Renal pelvis (tissue), 4 donors: Measurements from ENCODE around the gene CRTAC1. TPM values are rescaled to one million over a fixed set of nuclear protein-coding genes. Genes with fewer than 3 reads are reported as not detected.

Experiments
- DNase-seq: peaks from one replicate; pipeline ENCODE4 v3.0.0-alpha.2; 2013
- polyA plus RNA-seq, 3 donors: library from polyadenylated mRNA; unstranded; fragments of 120-200 nt; gene quantifications; one replicate each; pipeline ENCODE4 v1.2.1, GENCODE V29; 2013; ENCODE audit not compliant: insufficient read length in 3 of 3

CRTAC1 gene
- polyA plus RNA-seq, 3 donors, result 23.0 to 43.8 (median 30.6) TPM

DNA sequence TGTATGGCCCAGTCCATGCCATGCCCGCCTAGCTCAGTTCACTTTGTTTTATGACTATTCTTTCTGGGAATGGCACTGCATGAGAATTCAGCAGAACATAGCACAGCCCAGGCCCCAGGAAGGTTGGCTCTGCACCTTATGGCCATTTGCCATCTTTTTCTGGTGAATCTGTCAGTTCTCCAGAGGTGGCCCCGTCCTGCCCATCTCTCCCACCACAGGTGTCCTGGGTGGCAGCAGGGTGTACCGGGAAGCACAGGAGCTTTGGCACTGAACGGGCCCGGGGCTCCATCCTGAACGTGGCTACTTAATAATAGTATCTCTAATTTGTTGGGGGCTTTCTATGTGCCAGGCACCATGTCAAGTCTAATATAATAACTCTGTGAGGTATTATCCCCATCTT is 156.1 kb downstream of the CRTAC1 start:
- no peak for DNase-seq

DNA sequence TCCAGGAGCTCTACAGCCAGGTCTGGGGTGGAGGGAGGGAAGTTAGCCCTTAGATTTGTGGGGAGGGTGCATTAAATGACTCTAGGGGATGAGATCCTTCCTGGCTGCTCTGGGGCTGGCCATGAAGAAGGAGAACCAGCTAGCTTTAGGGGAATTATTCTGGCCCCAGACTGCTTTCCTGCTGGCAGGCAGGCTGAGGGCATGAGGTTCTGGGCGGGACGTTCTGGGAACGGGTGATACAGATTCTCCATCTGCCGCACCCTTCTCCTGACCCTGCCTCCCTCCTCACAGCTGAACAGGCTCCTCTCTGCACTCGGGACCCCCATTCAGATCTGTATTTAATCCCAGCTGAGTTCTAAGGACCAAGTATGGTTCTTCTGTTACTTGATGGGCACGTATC is 156.9 kb downstream of the CRTAC1 start:
- DNase-seq, result no peak

DNA sequence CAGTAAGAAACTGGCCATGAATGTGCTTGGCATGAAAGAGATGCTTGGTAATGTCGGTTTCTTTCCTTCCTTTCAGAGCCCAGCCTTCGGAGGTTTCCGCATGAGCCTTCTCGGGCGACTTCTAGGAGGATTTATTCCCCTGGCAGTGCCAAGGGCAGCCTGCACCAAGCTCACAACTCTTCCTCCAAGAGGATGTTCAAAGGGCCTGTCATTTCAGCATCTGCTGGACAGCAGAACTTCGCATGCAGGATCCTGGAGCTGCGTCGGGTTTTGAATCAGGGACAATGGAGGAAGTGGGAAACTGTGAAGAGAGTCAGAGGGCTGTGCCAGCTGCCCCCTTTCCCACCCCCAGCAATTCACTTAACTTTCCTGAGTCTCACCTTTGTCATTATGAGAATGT is 159.4 kb downstream of the CRTAC1 start:
- DNase-seq, result no peak

DNA sequence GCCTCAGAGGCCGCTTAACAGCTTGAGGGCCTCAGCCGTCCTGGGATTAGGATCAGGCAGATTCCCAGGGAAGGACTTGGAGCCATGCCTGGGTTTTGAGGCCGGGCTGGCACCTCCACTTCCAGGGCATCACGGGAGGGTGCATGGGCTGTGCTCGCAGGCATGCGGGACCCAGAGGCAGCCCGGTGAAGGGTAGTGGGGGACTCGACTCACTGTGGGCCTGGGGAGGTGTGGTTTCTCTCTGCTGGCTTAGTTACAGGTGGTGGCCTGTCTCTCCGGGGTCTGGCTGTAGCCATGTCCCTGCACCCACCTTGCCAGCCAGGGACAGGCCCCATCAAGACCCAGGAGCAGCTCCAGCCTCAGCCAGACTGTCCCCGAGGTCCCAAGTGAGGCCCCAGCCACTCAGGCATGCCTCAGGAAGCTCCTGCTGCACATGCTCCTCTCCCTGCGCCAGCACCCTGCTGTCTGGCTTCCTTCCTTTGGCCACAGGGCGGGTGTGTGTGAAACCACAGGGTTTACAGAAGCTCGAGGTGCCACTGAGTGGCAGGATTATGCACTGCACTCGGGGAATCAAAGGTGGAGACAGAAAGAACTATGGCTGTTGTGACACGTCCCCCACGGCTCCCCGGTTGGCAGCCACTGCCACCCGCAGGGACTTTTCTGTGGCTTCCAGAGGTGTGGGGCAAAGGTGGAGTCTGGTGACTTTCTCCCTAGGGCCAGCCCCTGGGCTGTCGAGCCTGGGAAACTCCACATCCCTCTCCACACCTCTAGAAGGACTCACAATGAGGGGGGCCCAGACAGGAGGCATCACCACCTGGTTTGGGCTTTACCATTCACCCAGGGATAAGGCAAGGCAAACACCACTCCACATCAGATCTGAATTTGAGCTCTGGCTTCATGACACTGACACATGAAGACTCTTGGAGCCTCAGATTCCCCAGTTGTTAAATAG is 161.1 kb downstream of the CRTAC1 start:
- peak; percentile 68 for DNase-seq

DNA sequence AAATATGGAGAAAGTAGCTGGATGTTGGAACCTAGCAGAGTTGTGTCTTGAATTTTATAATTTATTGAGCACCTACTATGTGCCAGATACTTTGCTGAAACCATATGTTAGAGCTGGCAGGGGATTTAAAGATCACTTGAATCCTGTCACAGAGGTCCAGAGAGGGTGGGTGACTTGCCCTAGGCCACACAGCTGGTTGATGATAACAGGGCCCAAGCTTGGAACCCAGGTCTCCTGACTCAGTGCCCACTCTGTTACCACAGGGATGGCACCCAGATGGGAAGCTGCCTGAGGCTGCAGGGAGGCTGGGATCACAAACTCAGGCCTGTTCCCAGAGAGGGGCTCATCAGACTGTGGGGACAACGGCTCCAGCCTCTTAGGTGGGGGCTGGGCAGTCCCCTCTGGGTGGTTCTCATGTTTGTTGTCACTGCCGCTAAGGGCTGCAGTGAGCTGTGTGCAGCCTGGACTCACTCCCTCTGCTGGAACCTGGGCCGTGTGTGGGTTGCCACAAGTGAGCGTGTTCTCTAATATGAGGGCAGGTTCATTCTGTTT is 162.2 kb downstream of the CRTAC1 start:
- no peak for DNase-seq

DNA sequence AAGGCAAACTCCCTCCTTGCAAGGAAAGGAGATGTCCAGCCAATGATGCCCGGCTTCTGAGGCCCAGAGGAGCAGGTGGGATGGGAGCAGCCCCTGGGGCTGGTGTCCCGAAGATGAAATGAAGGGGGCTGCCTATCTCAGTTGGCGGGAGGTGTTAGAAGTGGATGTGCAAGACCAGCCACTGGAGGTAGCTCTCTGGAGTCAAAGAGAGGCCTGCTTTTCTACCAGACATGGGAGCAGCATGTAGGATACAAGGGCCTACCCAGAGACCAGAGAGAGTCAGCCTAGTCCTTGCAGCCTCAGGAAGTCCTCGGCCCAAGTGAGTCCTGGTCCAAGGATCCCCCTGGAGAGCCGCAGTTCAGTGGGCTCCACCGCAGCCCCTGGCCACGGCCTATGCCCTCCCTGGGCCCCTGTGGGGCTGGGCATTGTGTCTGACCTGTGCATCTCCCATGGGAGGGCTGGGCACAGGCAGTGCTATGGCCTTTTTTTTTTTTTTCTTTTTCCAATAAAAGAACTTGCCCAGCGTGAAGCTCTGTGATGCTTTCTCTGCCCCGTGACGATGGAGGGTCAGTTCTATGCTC is 163.1 kb downstream of the CRTAC1 start:
- no peak for DNase-seq

DNA sequence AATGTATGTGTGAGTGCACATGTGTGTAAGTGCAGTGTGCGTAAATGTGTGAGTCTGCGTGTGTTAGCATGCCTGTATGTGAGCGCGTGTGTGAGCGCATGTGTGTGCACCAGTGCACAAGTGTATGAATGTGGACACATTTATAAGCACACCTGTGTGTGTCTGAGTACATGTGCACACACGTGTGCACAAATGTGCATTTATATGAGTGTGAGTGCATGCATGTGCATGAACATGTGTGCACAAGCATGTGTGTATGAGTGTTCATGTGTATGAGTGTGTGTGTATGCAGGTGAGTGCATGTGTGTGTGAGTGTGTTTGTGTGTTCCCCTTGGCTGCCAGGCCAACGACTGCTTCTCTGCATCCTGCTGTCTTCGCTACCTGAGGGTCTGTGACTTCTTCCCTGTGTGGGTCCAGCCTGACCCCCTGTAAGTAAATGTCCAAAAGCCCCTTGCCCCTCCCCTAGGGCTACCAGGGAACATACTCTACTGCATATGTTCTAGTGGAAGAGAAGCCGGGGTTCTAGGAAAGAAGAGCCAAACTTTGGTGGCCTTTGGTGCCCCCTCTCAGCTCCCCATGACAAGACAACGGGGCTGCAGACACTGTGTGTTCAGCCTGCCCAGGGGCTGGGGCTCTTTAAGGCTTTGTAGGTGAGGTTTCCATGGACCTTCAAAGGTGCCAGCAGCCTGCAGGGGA is 163.7 kb downstream of the CRTAC1 start:
- DNase-seq, result no peak

DNA sequence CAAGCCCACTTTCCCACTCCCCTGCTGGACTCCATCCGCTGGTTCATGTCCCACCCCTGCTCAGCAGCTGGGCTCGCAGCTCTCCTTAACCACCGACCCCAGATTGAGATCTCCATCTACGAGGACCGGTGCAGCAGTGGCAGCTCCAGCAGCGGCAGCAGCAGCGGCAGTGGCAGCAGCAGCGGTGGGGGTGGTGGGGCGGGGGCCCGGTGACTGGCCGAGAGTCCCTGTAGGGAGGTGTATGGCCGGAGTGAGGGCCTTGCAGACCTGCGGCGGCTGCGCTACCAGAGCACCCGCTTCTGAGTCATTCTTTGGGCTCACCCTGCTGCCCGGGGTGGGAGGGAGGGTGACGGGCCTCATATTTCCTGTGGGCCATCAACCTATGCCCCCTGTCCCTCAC is 164.9 kb downstream of the CRTAC1 start:
- DNase-seq, result no peak

DNA sequence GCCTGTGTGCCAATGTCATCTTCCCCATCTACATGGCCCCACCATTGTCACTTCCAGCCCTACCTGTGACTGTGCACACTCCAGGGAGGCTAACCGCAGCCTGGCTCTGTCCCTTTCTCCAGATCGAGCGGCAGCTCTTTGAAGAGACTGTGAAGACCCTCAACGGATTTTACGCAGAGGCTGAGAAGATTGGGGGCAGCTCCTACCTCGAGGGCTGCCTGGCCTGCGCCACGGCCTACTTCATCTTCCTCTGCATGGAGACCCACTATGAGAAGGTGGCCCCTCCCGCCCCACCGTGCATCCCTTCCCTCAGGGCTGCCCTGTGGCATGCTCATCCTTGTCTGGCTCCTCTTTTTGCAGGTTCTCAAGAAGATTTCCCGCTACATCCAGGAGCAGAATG is 166.6 kb downstream of the CRTAC1 start:
- no peak for DNase-seq

DNA sequence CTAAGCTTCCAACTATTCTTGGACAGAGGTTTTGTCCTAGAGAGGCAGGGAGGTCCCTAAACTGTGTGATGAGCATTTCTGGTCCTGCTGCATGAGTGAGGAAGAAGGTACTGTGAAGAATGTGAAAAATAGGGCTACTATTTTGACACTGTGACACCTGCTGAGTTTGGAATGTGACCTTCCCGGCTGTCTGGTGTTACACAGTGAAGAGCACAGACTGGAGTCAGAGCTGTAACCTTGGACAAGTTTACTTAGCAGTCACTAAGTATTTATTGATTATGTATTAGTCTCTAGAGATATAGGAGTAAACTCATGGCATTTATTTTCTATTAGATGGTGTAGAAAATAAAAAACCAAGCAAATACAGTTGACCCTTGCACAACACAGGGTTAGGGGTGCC is 168.5 kb downstream of the CRTAC1 start:
- no peak for DNase-seq

DNA sequence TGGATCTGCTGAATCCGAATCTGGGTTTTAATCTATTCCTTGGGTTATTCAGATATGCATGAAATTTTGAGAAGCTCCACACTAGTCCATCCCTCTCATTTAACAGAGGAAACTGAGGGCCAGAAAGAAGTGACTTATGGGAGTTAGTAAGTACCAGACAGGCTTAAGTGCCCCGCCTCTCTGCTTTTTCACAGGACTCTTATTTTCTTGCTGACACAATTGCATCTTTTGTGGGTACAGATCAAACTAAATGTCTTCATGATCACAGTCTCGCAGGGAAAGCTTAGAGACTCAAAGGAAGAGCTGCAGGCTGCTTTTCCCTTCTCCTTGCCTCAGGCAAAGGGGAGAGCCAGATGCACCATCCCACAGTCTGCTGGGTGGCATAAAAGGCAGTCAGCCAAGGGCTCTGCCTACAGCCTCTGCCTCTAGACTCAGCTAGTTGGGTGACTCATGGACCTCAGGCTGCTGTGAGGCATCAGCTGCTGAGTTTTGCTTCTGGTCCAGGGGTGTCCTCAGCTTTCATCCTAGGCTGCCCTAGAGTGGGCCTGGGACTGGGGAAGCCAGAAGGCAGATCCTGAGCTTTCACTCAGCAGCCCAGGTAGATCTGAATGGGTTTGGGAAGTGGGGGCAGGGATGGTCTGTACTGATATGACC is 169.2 kb downstream of the CRTAC1 start:
- DNase-seq, result no peak

DNA sequence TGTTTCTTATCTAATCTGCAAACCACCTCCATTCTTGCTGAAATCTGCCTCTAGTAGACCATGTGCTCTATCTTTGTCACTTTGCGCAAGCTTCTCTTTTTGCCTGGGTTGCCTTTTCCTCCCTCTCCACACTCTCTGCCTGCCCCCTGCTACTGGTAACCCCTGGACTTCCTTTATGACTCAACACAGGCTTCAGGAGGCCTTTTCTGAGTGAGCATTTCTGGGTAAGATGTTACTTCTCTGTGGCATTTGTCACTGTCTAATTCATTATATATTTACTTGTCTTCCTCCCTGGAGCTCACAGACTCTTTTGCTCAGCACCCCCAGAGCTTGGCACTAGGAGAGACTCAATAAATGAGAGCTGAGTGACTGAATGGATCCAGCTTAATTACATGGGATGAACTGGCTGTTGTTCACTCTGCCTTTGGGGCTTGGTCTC is 172.4 kb downstream of the CRTAC1 start:
- DNase-seq, result no peak

DNA sequence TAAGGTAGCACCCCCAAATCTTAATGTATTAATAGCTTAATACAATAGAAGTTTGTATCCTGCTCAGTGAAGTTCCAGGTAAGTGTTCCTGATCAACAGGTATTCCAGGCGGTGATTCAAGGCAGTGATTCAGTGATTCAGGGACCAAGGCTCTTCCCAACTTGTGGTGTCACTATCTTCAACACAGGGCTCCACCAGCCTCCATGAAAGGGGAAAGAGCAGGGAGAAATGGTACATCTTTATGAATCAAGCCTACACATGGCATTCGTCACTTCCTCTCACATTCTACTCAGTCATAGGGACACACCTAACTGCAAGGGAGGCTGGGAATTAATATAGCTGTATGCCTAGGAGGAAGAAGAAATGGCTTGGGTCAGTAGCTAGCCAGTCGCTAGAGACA is 175.7 kb downstream of the CRTAC1 start:
- no peak for DNase-seq

DNA sequence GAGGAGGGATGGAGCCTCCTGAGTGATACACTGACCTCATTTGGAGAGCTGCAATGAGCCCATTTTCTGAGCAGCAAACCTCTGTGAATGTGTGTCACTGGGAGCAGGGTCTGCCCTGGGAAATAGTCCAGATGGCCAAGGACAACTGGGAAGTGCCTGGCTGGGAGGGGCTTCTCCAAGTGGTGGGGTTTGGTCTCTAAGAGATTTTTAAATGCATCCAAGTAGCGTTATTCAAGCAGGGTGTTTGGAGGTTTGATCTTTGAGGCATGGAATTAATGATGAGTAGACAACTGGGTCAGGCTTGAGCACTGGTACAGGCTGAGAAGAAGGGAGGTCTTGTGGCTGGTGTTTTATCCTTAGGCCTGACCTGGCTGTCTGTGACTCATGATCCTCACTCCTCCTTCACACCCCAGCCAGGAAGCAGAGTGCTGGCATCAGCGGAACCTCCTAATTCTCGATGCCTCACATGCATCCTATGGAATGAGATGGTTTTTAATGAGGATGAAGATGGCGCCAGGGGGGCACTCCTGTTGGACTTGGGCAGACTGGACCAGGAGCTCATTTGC is 177.5 kb downstream of the CRTAC1 start:
- no peak for DNase-seq

DNA sequence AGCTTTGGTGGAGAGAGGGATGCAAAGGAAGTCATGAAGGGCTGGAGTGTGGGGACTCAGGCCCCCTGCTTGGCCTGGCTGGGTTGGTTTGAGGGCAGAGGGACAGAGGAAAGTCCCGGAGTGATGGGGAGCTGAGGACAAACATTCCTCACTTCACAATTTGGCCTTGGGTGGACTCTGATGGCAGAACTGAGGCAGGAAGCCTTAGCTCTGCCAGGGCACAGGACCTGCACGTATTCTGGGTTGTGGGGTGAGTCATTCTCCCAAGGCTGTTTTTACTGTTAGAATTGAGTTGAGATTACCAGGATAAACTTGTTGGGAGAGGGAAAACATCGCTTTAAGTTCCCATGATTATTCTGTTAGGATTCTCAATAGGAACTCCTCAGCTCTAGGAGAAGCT is 178.1 kb downstream of the CRTAC1 start:
- DNase-seq, result no peak

DNA sequence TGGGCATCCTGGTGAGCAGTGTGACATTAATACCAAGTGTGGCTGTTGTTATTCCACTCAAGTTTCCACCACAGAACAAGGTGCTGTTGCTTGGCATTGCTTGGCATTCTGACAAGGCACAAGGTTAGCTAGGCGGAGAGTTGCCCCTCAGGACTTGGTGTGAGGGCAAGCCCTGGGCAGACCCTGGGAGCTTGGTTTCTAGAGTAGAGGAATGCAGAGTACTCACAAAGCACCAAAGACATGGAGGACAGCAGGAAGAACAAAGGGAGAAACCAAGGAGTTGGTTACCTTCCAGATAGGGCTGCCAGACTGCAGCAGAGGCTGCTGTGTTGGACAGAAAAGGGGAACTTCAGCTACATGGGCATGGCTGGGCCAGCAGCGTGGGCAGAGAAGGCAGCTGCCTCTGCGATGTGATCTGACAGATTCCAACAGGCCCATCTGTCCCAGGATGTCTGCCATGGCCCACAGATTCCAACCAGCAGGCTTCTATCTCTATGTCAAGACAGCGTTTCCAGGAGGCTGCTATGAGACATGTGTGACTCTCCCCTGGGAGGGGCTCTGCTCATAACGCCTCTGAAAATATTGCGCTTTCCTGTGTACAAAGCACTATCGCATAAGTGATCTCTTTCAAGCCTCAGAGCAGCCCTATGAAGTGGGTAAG is 178.9 kb downstream of the CRTAC1 start:
- no peak for DNase-seq

DNA sequence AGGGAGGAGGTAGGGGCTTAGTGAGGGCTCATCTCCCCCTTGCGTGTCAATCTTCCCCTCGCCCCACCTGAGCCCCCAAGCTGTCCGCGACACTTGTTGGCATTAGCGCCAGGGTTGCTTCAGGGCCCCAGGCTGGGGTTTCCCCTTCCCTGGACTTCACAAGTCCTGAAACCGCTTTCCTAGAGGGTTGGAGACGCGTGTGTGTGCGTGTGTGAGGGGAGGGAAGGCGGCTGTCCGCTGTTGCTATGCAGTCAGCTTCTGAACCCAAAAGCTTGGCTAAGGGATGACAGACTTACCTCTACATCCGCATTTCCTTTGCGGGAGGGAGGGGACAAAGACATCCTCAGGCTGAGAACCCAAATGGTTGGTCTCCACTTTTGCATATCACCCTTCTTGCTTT is 180.0 kb downstream of the CRTAC1 start:
- DNase-seq, result no peak

DNA sequence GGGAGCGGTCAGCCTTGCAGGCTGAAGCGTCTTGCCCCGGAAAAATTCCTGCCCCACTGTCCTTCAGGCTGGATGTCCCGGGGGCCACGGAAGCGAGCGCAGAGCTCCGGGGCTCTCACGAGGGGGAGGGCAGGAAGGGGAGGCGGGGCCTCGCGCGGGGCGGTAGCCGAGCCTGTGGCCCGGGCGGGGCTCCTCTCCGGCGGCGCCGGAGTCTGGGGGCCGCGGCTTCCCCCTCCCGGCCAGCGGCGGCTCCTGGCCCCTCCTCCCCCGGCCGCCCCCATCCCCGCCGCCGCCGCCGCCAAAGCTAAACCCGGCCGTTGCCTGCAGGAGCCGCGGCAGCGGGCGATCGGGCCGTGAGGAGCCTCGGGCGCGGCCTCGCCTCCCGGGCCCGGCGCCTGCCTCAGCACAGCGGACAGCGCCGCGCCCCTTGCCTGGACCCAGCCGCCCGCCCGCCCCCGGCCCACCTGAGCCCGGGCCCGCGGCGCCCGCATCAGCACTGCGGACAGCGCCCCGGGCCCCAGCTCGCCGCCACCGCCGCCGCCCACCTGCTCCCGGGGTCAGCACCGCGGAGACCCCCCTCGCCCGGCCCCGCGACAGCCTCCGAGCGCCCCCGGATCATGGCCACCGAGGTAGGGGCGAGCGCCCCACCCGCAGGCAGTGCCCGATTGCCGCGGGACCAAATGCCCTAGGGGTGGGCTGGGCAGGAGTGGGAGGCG is 180.6 kb downstream of the CRTAC1 start, which contains the start of gene GOLGA7B:
Gene GOLGA7B, plus strand, starts transcription at position 157 of the 716 bp plus-strand sequence. Its CDS starts 461 bp downstream, at position 618.
- peak; percentile 72 for DNase-seq

DNA sequence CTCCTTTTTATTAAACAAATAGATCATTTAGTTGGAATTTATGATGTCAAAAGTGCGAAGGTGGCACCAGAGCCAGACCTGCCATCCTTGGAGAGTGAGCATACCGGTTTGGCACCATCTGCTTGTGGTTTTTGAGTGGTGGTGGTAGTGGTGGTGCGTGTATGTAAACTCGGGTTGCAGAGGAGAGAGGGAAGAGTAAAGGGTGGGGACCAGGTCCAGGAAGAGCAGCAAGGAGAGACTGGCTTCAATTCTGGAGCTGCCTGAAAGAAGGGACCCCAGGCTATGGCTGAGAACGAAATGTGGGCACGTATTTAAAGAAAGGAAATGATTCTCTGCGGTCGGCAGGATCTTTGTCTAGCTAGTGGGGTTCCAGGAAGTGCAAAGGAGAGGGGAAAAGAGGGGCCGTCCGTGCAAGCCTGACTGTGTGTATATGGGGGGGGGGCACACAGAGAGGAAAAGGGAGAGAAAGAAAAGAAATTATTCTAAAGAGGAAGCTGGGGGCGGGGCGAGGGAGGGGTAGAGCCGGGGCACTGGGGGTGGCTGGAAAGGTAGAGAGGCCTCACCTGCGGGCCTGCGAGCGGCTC is 181.2 kb downstream of the CRTAC1 start:
- DNase-seq, result no peak

DNA sequence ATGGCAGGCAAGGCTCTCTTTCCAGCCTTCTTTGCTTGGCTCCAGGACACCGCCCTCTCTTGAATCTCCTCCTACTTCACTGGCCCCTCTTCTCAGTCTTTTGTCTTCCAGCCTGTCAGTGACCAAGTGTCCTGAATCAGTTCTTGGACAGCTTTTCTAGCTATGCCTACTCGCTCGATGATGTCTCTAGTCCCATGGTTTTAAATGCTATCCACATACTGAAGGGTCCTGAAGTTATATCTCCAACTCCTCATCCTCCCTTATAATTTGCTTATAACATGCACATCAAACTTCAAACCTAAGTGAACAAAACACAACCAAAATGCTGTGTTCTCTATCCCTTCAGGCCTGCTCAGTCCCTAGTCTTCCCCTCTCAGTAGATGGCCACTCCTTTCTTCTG is 185.7 kb downstream of the CRTAC1 start:
- no peak for DNase-seq
